OCI-M1 (cell line): ENCODE data around the gene TMEM44.

ENCODE experiments used
- DNase-seq: peaks from one replicate; lab custom pipeline; 2025; lab: John Stamatoyannopoulos, UW

The TMEM44 gene

GRCh38 chr3:194633349-194634004 lies at the start of gene TMEM44:
Gene TMEM44, minus strand, starts transcription at chr3:194633419. Its CDS starts 204 bp downstream, at chr3:194633215.
- peak; percentile 83 for DNase-seq

DNA sequence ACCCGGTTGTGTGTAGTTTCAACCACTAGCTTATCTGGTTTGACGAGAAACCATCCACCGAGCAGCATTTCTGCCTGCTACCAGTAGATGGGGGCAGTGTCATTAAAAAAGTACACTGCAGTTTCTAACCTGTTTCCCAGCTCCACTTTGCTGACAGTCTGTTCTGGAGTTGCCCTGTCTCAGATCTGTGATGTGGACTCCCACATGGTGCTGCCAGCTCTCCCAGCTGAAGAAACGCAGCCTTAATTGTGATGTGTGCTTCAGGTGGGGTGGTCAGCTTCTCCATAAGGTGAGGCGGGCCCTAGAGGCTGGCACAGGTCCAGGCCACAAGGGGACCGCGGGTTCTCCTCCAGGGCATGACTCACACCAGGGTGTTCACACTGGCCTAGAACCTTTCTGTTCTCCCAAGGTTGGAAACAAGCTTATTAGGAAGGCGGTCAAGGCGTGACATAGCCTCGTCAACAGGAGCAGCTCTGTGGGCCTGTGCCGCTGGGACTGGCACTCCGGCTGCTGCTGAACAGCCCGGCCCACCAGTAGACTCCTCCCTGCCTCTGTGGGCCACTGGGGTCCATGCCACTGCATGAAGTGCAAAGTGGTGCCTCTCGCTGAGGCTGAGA lies 49.6 kb upstream of the TMEM44 start:
- peak; percentile 86 for DNase-seq

- DNase-seq: no peak
Observed at GRCh38 chr3:194682189-194682693, 49.0 kb upstream of the TMEM44 start.

DNA sequence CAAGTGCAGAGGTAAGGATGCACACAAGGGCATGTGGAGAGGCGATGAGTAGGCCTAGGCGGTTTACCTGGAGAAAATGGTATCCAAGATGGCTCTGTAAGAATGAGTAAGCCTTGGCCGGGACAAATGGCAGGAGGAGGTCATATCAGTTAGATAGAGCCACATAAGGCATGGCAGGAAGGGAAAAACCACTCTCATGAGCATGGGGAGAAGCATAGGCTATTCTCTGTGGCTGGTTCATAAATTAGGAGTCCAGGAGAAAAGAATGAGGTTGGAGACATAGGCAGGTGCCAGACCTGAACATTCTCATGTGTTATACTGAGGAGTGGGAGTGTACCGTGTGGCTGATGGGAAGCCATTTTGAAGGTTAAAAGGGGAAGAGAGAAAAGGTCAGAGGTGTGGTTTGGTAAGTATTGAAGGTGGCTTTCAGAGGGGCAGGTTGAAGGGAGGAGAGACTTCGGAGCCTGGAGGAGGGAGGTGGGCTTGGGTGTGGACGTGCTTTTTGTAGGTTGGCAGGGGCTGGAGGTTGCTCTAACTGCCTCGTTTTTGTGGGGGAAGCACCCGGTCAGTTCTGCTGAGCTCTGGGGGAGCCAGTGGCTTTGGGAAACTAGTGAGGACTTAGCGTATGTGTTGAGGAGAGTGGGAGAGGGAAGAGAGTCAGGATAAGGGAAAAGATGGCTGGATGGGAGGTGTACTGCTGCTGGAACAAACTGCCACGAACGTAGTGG lies 47.8 kb upstream of the TMEM44 start:
- DNase-seq: no peak

DNA sequence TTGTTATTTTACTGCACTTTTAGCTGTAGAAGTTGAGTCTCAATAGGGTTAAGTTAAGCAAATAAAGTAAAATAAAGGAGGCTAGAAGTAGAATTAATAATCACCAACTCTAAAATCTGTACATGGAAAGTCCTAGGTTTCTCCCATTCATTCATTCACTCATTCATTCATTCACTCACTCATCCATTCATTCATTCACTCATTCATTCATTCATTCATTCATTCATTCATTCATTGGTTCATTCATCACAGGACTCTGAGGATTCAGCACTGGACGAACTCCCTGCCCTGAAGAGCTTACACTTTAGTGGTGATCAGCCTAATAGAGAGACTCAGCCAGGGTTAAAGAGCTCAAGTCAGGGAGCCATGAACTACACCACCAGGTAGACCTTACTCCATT lies 43.3 kb upstream of the TMEM44 start:
- no peak for DNase-seq

GRCh38 chr3:194675680-194676079 lies 42.5 kb upstream of the TMEM44 start:
- no peak for DNase-seq

- DNase-seq: no peak
Observed at GRCh38 chr3:194675081-194675640, 41.9 kb upstream of the TMEM44 start.

- DNase-seq: no peak
Observed at GRCh38 chr3:194673761-194674160, 40.5 kb upstream of the TMEM44 start.

DNA sequence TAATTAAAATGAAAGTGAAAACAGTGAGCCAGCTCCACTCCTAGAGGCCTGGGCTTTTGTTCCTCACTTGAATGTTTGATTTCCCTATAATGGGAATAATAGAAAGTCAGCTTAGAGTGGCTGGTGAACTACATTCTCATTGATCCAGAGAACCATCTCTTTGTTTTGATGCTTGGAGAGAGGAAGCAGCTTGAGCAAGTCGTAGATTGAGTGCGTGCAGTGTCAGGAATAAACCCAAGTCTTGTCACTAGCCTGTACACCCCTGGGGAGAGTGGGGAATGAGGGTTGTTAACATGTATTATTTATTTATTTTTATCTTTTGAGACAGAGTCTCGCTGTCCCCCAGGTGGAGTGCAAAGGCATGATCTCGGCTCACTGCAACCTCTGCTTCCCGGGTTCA lies 39.7 kb upstream of the TMEM44 start:
- DNase-seq: no peak

GRCh38 chr3:194671900-194672808 lies 38.9 kb upstream of the TMEM44 start, which contains the start of gene LSG1:
Gene LSG1, minus strand, starts transcription at chr3:194672191. Its CDS starts 29 bp downstream, at chr3:194672162.
- DNase-seq: peak; percentile 93

DNA sequence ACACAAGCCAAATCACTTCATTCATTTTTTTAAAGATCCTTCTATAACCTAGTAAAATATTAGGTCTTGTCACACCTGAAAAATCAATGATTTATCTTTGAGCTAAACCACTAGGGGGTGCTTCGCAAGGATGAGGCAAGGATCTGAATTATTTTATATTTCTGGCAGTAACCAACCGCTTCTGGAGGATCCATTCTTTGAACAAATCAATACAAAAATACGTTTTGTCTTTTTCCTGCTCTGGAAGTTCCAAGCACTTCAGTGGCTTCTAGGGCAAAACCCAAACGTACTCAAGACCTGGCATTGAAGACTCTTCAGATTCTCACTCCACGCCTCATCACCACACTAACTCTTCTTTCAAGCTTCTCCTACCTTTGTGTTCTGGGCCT lies 38.3 kb upstream of the TMEM44 start:
- DNase-seq: peak; percentile 42

GRCh38 chr3:194667363-194667762 lies 34.1 kb upstream of the TMEM44 start:
- no peak for DNase-seq

GRCh38 chr3:194664857-194665256 lies 31.6 kb upstream of the TMEM44 start:
- no peak for DNase-seq

DNA sequence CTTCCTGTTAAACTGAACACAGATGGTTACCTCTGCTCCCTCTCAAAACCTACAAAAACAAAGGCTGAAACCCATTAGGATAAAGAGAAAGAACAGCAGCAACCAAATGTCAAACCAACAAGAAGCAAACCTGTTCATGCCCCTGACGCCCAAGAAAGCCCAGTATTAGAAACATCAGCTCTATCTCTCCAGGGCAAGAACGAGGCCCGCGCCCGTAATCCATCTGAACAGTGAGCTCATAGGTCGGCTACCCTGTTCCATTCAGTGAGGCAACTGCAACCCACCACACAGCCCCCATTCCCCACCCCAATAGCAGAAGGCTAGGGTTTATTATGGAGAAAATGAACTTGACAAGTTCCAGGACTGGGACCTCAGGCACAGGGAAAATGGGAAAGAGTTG lies 28.7 kb upstream of the TMEM44 start:
- DNase-seq: no peak

- peak; percentile 27 for DNase-seq
Observed at GRCh38 chr3:194661374-194661773, 28.2 kb upstream of the TMEM44 start.

- no peak for DNase-seq
Observed at GRCh38 chr3:194659778-194660177, 26.6 kb upstream of the TMEM44 start.

DNA sequence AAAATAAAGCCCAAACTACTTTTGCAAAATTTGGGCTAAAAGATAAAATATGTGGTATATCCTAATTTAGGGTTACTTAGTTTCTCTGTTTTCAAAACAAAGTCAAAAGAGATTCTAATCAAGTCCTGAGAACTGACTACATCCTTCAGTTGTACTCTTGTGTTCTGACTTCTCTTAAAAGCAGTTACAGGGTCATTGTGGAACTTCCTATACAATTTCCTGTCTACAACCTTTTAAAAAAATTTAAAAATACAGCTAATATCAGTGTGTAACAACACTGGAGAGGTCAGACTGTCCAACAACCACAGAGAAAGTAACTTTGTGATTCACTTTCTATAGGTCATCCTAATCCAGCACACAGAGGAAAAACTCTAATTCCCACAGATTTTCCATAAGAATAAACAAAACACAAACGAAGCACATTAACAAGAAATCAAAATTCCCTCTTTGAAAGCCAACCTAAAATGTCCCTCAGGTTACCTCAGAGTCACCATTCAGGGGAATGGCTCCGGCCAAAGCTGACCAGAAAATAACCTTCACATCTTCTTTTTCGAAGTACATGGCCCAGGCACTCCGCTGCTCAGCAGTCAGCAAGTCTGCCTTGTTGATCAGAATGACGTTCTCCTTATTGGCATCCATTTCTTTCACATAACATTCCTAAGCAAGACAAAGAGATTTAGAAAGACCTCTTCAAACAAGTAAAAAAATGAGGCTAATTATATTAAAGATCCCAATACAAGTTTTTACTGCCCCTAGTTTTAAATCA lies 25.4 kb upstream of the TMEM44 start:
- DNase-seq: no peak

DNA sequence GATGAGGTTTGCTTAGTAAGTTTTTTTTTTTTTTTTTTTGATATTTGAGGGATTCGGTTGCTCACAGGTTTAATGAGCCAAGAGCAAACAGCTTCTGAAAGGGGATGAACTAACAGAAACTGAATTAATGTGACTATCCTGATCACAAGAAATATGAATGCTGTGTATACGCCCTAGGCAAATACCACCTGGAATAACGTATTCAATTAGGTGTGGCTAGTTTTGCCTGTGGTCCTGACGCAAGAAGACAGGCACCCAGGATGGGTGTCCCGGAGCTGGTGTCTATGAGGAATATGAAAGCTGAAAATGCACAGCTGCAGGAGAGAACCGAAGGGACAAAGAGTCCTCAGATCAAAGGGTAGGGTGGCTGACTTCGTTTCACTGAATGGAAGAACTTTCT lies 24.2 kb upstream of the TMEM44 start:
- no peak for DNase-seq

DNA sequence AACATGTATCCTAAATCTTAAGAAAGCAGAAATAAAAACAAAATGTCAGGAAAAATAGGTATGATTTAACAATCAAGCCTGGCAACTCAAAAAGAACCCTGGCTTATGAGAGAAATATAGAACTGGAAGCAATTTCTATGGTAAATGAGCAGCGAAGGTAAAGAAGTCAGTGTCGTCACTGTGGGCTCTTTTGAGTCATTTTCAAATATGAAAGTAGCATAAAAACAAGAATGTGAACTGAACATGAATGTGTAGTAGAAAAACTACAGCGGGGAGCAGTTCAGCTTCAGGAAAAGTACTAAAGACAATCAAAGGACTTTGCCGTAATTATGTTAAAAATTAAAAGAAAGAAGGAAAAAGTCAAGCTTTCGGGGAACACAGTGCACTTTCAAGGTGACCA lies 21.2 kb upstream of the TMEM44 start:
- no peak for DNase-seq

DNA sequence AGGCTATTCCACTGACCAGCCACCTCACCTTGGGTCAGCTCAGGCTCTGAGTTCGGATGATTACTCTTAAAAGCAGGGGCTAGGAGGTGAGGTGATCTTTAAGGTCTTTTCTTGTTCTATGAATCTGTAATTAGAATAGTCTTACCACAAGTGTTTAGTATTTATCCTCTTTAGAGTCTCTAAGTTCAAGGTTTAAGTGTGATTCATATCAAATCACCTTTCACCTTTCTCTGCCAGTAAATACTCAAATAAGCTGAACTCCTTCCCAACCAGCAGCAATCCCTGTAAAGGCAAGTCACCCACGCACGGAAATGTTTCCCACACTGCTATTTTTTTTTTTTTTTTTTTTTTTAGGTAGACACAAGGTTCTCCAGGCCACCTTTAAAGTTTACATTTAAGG lies 14.5 kb upstream of the TMEM44 start:
- no peak for DNase-seq

DNA sequence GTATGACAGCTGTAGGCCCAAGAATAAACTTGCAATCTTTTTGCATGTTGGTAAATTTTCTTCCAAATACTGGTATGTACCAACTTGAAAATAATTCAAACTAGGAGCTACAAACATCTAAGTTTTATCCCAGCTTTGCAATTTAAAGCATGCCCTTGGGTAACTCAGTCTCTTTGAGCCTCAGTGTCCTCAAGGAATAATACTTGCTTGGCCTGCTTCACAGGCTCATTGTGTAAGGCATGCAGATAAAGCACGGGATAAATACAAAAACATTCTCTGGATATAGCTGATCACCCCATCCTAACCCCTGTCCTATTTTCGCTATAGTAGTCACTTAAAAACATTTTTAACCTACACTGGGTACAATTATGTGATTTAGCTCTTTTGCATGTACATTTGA lies 9.6 kb upstream of the TMEM44 start:
- DNase-seq: no peak
